Measurements from ENCODE around the gene PTH2R. TPM values are rescaled to one million over a fixed set of nuclear protein-coding genes. Genes with fewer than 3 reads are reported as not detected.

Gene PTH2R
- total RNA-seq, 1 experiment from 2014 or later = 0.48 TPM

DNA sequence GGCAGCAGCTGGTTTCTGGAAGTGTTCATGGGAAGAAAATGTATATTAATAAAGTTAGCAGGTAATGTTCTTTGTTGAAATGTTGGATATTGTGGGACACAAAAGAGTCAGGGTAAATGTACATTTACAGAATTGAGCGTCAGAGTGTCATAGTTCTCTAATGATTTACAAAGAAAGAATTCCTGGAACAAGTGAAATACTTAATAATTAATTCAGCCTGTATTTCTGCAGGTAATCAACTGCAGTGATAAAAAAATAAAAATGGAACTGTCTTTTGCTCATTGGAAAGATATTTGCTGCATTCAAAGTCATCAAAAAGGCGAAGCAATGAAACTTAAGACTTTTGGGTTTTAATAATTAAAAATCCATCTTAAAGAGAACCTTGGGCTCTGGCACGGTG lies 27.4 kb upstream of the PTH2R start (continued):
- TF ChIP-seq, protein P1, sequence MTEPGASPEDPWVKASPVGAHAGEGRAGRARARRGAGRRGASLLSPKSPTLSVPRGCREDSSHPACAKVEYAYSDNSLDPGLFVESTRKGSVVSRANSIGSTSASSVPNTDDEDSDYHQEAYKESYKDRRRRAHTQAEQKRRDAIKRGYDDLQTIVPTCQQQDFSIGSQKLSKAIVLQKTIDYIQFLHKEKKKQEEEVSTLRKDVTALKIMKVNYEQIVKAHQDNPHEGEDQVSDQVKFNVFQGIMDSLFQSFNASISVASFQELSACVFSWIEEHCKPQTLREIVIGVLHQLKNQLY (CRISPR knock-in tag; IDR thresholded peaks at IDR 0.05) = no peak
- TF ChIP-seq JAZF1 (CRISPR knock-in tag; IDR thresholded peaks at IDR 0.05) (no peak), NFE2L1 (CRISPR knock-in tag; IDR thresholded peaks at IDR 0.05) (no peak), ZNF416 (CRISPR knock-in tag; IDR thresholded peaks at IDR 0.05) (no peak), ZNF671 (CRISPR knock-in tag; IDR thresholded peaks at IDR 0.05) (no peak), FOXJ3 (CRISPR knock-in tag; IDR thresholded peaks at IDR 0.05; ENCODE audit: borderline replicate concordance) (no peak), SMAD4 (CRISPR knock-in tag; IDR thresholded peaks at IDR 0.05) (no peak)

DNA sequence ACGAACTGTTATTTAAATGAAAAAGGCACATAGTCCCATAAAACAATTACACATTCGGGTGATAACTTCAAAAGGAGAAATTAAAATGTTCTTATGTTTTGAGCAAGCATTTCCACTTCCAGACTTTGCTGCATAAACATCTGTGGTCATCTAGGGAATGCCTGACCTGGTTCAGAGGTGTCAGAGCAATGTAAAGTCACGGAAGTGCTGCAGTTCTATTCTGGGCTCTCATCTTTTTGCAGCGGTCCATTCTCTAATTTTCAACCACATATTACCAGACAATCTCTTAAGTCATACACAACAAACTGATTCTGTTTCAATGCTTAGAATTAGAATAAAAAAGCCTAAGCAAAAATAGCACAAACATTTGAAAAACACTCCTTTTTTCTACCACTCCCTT lies 22.0 kb upstream of the PTH2R start:
- DNase-seq (ENCODE audit: low spot score) (no peak), ATAC-seq (no peak)
- ChIA-PET CTCF (no interaction called here), POLR2A (no interaction called here)
- no peak overlapping the region for H3K4me3 Mint-ChIP-seq
- no peaks in the 10 kb centered on the region for H3K4me1 Mint-ChIP-seq
- H3K27me3 Mint-ChIP-seq (ENCODE audit: low read depth) = peaks cover 10% of the 10 kb centered on the region; the same call in 1 of the 2 replicates
- no peaks in the 10 kb centered on the region for H3K36me3 Mint-ChIP-seq
- H3K9me3 Mint-ChIP-seq = peaks cover 4% of the 10 kb centered on the region; the same call in 1 of the 2 replicates
- TF ChIP-seq GTF2I (CRISPR knock-in tag; conservative IDR thresholded peaks at IDR 0.05) (no peak), ZNF219 (CRISPR knock-in tag; IDR thresholded peaks at IDR 0.05; ENCODE audit: borderline replicate concordance) (no peak), CREM (CRISPR knock-in tag; IDR thresholded peaks at IDR 0.05) (no peak), GRHL2 (CRISPR knock-in tag; IDR thresholded peaks at IDR 0.05; ENCODE audit: insufficient replicate concordance, severe bottlenecking) (no peak), KAT7 (CRISPR knock-in tag; IDR thresholded peaks at IDR 0.05; ENCODE audit: borderline replicate concordance) (no peak), SP1 (CRISPR knock-in tag; conservative IDR thresholded peaks at IDR 0.05) (no peak), RORB (CRISPR knock-in tag; IDR thresholded peaks at IDR 0.05) (no peak), SOX15 (CRISPR knock-in tag; IDR thresholded peaks at IDR 0.05) (no peak), ZBTB21 (CRISPR knock-in tag; IDR thresholded peaks at IDR 0.05; ENCODE audit: borderline replicate concordance) (no peak), NR1H2 (CRISPR knock-in tag; IDR thresholded peaks at IDR 0.05) (no peak)
- TF ChIP-seq, protein P2, sequence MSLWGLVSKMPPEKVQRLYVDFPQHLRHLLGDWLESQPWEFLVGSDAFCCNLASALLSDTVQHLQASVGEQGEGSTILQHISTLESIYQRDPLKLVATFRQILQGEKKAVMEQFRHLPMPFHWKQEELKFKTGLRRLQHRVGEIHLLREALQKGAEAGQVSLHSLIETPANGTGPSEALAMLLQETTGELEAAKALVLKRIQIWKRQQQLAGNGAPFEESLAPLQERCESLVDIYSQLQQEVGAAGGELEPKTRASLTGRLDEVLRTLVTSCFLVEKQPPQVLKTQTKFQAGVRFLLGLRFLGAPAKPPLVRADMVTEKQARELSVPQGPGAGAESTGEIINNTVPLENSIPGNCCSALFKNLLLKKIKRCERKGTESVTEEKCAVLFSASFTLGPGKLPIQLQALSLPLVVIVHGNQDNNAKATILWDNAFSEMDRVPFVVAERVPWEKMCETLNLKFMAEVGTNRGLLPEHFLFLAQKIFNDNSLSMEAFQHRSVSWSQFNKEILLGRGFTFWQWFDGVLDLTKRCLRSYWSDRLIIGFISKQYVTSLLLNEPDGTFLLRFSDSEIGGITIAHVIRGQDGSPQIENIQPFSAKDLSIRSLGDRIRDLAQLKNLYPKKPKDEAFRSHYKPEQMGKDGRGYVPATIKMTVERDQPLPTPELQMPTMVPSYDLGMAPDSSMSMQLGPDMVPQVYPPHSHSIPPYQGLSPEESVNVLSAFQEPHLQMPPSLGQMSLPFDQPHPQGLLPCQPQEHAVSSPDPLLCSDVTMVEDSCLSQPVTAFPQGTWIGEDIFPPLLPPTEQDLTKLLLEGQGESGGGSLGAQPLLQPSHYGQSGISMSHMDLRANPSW (CRISPR knock-in tag; conservative IDR thresholded peaks at IDR 0.05; ENCODE audit: low read depth) = no peak
- no peak overlapping the region for H3K27ac Mint-ChIP-seq

DNA sequence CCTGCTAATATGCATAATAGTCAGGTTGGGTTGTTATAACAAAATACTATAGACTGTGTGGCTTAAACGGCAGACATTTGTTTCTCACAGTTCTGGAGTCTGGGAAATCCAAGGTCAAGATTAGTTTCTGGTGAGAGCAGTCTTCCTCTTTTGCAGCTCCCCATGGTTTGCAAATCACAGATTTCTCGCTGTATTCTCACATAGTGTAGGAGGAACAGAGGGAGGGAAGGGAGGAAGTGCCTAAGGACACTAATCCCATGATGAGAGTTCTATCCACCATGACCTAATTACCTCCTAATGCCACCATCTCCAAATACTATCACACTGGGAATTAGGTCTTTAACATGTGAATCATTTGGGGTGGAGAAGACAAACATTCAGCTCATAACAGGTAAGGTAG lies 20.1 kb upstream of the PTH2R start:
- ChIA-PET CTCF (interaction anchor here (1.6 kb wide), 1 partner anchor 13 kb away, joined by 8 read pairs; no protein-coding TSS in a partner anchor), POLR2A (no interaction called here)
- ATAC-seq (no peak; the same call in 1 of the 2 replicates), DNase-seq (ENCODE audit: low spot score) (no peak)
- H3K27ac Mint-ChIP-seq = no peak overlapping the region
- H3K36me3 Mint-ChIP-seq = no peaks in the 10 kb centered on the region
- no peak overlapping the region for H3K4me3 Mint-ChIP-seq
- peaks cover 4% of the 10 kb centered on the region; the same call in 1 of the 2 replicates for H3K9me3 Mint-ChIP-seq
- H3K4me1 Mint-ChIP-seq = no peaks in the 10 kb centered on the region
- H3K27me3 Mint-ChIP-seq (ENCODE audit: low read depth) = peaks cover 10% of the 10 kb centered on the region; the same call in 1 of the 2 replicates
- TF ChIP-seq, protein P3, sequence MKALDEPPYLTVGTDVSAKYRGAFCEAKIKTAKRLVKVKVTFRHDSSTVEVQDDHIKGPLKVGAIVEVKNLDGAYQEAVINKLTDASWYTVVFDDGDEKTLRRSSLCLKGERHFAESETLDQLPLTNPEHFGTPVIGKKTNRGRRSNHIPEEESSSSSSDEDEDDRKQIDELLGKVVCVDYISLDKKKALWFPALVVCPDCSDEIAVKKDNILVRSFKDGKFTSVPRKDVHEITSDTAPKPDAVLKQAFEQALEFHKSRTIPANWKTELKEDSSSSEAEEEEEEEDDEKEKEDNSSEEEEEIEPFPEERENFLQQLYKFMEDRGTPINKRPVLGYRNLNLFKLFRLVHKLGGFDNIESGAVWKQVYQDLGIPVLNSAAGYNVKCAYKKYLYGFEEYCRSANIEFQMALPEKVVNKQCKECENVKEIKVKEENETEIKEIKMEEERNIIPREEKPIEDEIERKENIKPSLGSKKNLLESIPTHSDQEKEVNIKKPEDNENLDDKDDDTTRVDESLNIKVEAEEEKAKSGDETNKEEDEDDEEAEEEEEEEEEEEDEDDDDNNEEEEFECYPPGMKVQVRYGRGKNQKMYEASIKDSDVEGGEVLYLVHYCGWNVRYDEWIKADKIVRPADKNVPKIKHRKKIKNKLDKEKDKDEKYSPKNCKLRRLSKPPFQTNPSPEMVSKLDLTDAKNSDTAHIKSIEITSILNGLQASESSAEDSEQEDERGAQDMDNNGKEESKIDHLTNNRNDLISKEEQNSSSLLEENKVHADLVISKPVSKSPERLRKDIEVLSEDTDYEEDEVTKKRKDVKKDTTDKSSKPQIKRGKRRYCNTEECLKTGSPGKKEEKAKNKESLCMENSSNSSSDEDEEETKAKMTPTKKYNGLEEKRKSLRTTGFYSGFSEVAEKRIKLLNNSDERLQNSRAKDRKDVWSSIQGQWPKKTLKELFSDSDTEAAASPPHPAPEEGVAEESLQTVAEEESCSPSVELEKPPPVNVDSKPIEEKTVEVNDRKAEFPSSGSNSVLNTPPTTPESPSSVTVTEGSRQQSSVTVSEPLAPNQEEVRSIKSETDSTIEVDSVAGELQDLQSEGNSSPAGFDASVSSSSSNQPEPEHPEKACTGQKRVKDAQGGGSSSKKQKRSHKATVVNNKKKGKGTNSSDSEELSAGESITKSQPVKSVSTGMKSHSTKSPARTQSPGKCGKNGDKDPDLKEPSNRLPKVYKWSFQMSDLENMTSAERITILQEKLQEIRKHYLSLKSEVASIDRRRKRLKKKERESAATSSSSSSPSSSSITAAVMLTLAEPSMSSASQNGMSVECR (CRISPR knock-in tag; IDR thresholded peaks at IDR 0.05; ENCODE audit: borderline replicate concordance) = no peak
- TF ChIP-seq MXD4 (CRISPR knock-in tag; IDR thresholded peaks at IDR 0.05; ENCODE audit: borderline replicate concordance) (no peak), GRHL2 (CRISPR knock-in tag; IDR thresholded peaks at IDR 0.05; ENCODE audit: insufficient replicate concordance, severe bottlenecking) (no peak), TP53 (CRISPR knock-in tag; IDR thresholded peaks at IDR 0.05) (no peak)
- TF ChIP-seq, protein P1 (CRISPR knock-in tag; IDR thresholded peaks at IDR 0.05) = no peak
- TF ChIP-seq, protein P4, sequence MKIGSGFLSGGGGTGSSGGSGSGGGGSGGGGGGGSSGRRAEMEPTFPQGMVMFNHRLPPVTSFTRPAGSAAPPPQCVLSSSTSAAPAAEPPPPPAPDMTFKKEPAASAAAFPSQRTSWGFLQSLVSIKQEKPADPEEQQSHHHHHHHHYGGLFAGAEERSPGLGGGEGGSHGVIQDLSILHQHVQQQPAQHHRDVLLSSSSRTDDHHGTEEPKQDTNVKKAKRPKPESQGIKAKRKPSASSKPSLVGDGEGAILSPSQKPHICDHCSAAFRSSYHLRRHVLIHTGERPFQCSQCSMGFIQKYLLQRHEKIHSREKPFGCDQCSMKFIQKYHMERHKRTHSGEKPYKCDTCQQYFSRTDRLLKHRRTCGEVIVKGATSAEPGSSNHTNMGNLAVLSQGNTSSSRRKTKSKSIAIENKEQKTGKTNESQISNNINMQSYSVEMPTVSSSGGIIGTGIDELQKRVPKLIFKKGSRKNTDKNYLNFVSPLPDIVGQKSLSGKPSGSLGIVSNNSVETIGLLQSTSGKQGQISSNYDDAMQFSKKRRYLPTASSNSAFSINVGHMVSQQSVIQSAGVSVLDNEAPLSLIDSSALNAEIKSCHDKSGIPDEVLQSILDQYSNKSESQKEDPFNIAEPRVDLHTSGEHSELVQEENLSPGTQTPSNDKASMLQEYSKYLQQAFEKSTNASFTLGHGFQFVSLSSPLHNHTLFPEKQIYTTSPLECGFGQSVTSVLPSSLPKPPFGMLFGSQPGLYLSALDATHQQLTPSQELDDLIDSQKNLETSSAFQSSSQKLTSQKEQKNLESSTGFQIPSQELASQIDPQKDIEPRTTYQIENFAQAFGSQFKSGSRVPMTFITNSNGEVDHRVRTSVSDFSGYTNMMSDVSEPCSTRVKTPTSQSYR (CRISPR knock-in tag; IDR thresholded peaks at IDR 0.05) = no peak
- TF ChIP-seq, protein P5, sequence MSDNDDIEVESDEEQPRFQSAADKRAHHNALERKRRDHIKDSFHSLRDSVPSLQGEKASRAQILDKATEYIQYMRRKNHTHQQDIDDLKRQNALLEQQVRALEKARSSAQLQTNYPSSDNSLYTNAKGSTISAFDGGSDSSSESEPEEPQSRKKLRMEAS (CRISPR knock-in tag; IDR thresholded peaks at IDR 0.05) = no peak
